Neural cell (in vitro differentiated cells): ENCODE measurements around the gene COL1A1. TPM values are rescaled to one million over a fixed set of nuclear protein-coding genes. Genes with fewer than 3 reads are reported as not detected.

Source experiments
- H2AFZ ChIP-seq: fragments of 200-600, 300-800 bp; sonication (generic), shearing (Covaris generic); 2 replicates; pipeline ENCODE4 v1.6.0; 2014; ENCODE audit warnings: low read depth, mild to moderate bottlenecking, antibody characterized with exemption, low read length, moderate library complexity
- H3F3A ChIP-seq: fragments of 200-600 bp; shearing (Covaris generic); 2 replicates; pipeline ENCODE4 v1.6.1; 2016; ENCODE audit warnings: mild to moderate bottlenecking, moderate library complexity, mixed read lengths, antibody characterized with exemption, low read length; ENCODE audit not compliant: insufficient read depth, poor library complexity, severe bottlenecking
- H3K27ac ChIP-seq: fragments of 200-600, 300-800 bp; sonication (generic), shearing (Covaris generic); 2 replicates; pipeline ENCODE4 v1.5.1; 2014; ENCODE audit warnings: mild to moderate bottlenecking, low read length, moderate library complexity
- H3K27me3 ChIP-seq: fragments of 300-800, 200-600 bp; sonication (generic), shearing (Covaris generic); 2 replicates; pipeline ENCODE4 v1.6.0; 2014; ENCODE audit warnings: mild to moderate bottlenecking, low read depth, low read length, moderate library complexity; ENCODE audit not compliant: insufficient read depth
- H3K36me3 ChIP-seq: fragments of 300-800, 200-600 bp; sonication (generic), shearing (Covaris generic); 2 replicates; pipeline ENCODE4 v1.5.1; 2014; ENCODE audit warnings: mild to moderate bottlenecking, antibody characterized with exemption, low read length, moderate library complexity; ENCODE audit not compliant: insufficient read depth
- H3K4me2 ChIP-seq: fragments of 300-800, 200-600 bp; sonication (generic), shearing (Covaris generic); 2 replicates; pipeline ENCODE4 v1.6.0; 2014; ENCODE audit warnings: mild to moderate bottlenecking, low read length
- H3K4me3 ChIP-seq: fragments of 300-800, 200-600 bp; sonication (generic), shearing (Covaris generic); 2 replicates; pipeline ENCODE4 v1.5.1; 2014; ENCODE audit warnings: mild to moderate bottlenecking, low read length, moderate library complexity
- H3K79me2 ChIP-seq: fragments of 200-600 bp; shearing (Covaris generic); replicated peaks from 2 replicates; pipeline ENCODE4 v1.6.0; 2014; ENCODE audit warnings: mild to moderate bottlenecking, low read length, moderate library complexity; ENCODE audit not compliant: insufficient read depth
- H3K9ac ChIP-seq: fragments of 300-800, 200-600 bp; sonication (generic), shearing (Covaris generic); 2 replicates; pipeline ENCODE4 v1.6.1; 2016; ENCODE audit warnings: mild to moderate bottlenecking, low read length, mixed read lengths
- H3K9me2 ChIP-seq: fragments of 200-600 bp; shearing (Covaris generic); 2 replicates; pipeline ENCODE4 v1.6.1; 2016; ENCODE audit warnings: mild to moderate bottlenecking, low read length, mixed read lengths; ENCODE audit not compliant: insufficient read depth
- H3K9me3 ChIP-seq: fragments of 200-600, 300-800 bp; sonication (generic), shearing (Covaris generic); 2 replicates; pipeline ENCODE4 v1.6.1; 2016; ENCODE audit warnings: mild to moderate bottlenecking, mixed run types, low read length, moderate library complexity, mixed read lengths
- H4K20me1 ChIP-seq: fragments of 200-600 bp; shearing (Covaris generic); 2 replicates; pipeline ENCODE4 v1.6.1; 2016; ENCODE audit warnings: mild to moderate bottlenecking, mixed run types; ENCODE audit not compliant: insufficient read depth
- EP300 ChIP-seq: fragments of 450-650 bp; conservative IDR thresholded peaks from 2 replicates; pipeline ENCODE4 v1.6.1; 2014; ENCODE audit warnings: antibody characterized with exemption, mild to moderate bottlenecking, moderate library complexity; ENCODE audit not compliant: poor library complexity, severe bottlenecking
- EZH2 ChIP-seq: fragments of 200-600, 300-800 bp; shearing (Covaris generic), sonication (generic); IDR thresholded peaks from 2 replicates; pipeline ENCODE4 v1.6.1; 2014; ENCODE audit warnings: antibody characterized with exemption, low read length, borderline replicate concordance, mild to moderate bottlenecking; ENCODE audit not compliant: insufficient read depth, poor library complexity, severe bottlenecking
- MXI1 ChIP-seq: fragments of 450-650 bp; conservative IDR thresholded peaks from 2 replicates; pipeline ENCODE4 v1.6.1; 2014; ENCODE audit warnings: antibody characterized with exemption, mild to moderate bottlenecking; ENCODE audit not compliant: poor library complexity, severe bottlenecking
- POLR2AphosphoS5 ChIP-seq: IDR thresholded peaks from 2 replicates; pipeline ENCODE4 v1.6.1; 2012
- RAD21 ChIP-seq: fragments of 450-650 bp; conservative IDR thresholded peaks from 2 replicates; pipeline ENCODE4 v1.6.1; 2014; ENCODE audit warnings: antibody characterized with exemption, mild to moderate bottlenecking, moderate library complexity
- REST ChIP-seq: IDR thresholded peaks from 2 replicates; pipeline ENCODE4 v1.6.1; 2012; ENCODE audit warnings: borderline replicate concordance
- SMC3 ChIP-seq: fragments of 450-650 bp; conservative IDR thresholded peaks from 2 replicates; pipeline ENCODE4 v1.6.1; 2014; ENCODE audit warnings: antibody characterized with exemption, mild to moderate bottlenecking, moderate library complexity; ENCODE audit not compliant: poor library complexity
- TAF1 ChIP-seq: IDR thresholded peaks from 2 replicates; pipeline ENCODE4 v1.6.1; 2012; ENCODE audit warnings: low read depth
- polyA plus RNA-seq: library from polyadenylated mRNA; depleted of rRNA; stranded (reverse); fragments of >200 nt; gene quantifications from 2 replicates; pipeline ENCODE4 v1.2.3, GENCODE V29; 2014
- TF ChIP-seq, protein P1 (sequence below): fragments of 450-650 bp; IDR thresholded peaks from 2 replicates; pipeline ENCODE4 v1.5.1; 2014; ENCODE audit warnings: antibody characterized with exemption, mild to moderate bottlenecking, moderate library complexity; ENCODE audit not compliant: poor library complexity, severe bottlenecking

COL1A1 gene
- polyA plus RNA-seq, 1 donor from 2014 or later, result 0.14 TPM

DNA sequence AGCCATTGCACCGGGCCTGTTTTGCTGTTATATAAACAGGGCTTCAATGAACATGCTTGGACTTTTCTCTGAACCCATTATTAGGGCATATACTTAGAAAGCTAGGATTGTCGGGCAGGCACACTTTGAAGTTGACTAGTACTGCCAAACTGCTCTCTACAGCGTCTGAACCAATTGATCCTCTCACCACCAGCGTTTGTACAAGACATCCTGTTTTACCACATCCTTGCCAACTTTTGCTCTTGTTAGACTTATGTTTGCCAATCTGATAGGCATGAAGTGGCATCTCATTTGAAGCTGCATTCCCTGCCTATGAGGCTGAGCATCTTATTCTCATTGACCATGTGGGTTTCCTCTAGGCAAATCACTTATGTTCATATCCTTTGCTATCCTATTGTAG, 43.5 kb downstream of the COL1A1 start:
- no peak overlapping the region for H3K4me3 ChIP-seq
- H3K9me3 ChIP-seq, result no peaks in the 10 kb centered on the region
- H3K27me3 ChIP-seq, result no peaks in the 10 kb centered on the region
- H3F3A ChIP-seq, result no peaks in the 10 kb centered on the region
- H3K9ac ChIP-seq, result no peak overlapping the region
- H2AFZ ChIP-seq, result no peak overlapping the region
- H3K9me2 ChIP-seq, result no peaks in the 10 kb centered on the region
- H3K36me3 ChIP-seq, result no peaks in the 10 kb centered on the region
- H4K20me1 ChIP-seq, result no peaks in the 10 kb centered on the region
- H3K27ac ChIP-seq, result no peak overlapping the region
- TF ChIP-seq, protein P1, sequence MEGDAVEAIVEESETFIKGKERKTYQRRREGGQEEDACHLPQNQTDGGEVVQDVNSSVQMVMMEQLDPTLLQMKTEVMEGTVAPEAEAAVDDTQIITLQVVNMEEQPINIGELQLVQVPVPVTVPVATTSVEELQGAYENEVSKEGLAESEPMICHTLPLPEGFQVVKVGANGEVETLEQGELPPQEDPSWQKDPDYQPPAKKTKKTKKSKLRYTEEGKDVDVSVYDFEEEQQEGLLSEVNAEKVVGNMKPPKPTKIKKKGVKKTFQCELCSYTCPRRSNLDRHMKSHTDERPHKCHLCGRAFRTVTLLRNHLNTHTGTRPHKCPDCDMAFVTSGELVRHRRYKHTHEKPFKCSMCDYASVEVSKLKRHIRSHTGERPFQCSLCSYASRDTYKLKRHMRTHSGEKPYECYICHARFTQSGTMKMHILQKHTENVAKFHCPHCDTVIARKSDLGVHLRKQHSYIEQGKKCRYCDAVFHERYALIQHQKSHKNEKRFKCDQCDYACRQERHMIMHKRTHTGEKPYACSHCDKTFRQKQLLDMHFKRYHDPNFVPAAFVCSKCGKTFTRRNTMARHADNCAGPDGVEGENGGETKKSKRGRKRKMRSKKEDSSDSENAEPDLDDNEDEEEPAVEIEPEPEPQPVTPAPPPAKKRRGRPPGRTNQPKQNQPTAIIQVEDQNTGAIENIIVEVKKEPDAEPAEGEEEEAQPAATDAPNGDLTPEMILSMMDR, result no peak
- TF ChIP-seq RAD21 (no peak), SMC3 (no peak), EZH2 (no peak), MXI1 (no peak), EP300 (no peak), REST (no peak), TAF1 (no peak), POLR2AphosphoS5 (no peak)
- H3K4me2 ChIP-seq, result no peak overlapping the region
- no peaks in the 10 kb centered on the region for H3K79me2 ChIP-seq

- H4K20me1 ChIP-seq, result no peaks in the 10 kb centered on the region
- no peak overlapping the region for H3K27ac ChIP-seq
- H3F3A ChIP-seq, result no peaks in the 10 kb centered on the region
- H3K27me3 ChIP-seq, result no peaks in the 10 kb centered on the region
- peaks cover 4% of the 10 kb centered on the region for H3K79me2 ChIP-seq
- H3K4me3 ChIP-seq, result no peak overlapping the region
- no peak overlapping the region for H3K9ac ChIP-seq
- H3K36me3 ChIP-seq, result no peaks in the 10 kb centered on the region
- H3K9me3 ChIP-seq, result no peaks in the 10 kb centered on the region
- no peaks in the 10 kb centered on the region for H3K9me2 ChIP-seq
- H2AFZ ChIP-seq, result no peak overlapping the region
- H3K4me2 ChIP-seq, result no peak overlapping the region
- TF ChIP-seq POLR2AphosphoS5 (no peak), REST (no peak), RAD21 (no peak), SMC3 (no peak), EZH2 (no peak), TAF1 (no peak)
- TF ChIP-seq, protein P1, result no peak
Measured at GRCh38 chr17:50155115-50155819, 46.2 kb downstream of the COL1A1 start.
